Peyer's patch (tissue), 4 donors: ENCODE results near the gene AKT2. TPM values are rescaled to one million over a fixed set of nuclear protein-coding genes. Genes with fewer than 3 reads are reported as not detected.

Source experiments
- DNase-seq, 3 donors: peaks; one replicate each; pipeline ENCODE4 v3.0.0-alpha.2; 2017 to 2019
- H3K27ac ChIP-seq, 4 donors: fragments of 200-600 bp; sonication (generic); one replicate each; pipeline ENCODE4 v1.5.1; 2016 to 2019
- H3K27me3 ChIP-seq, 2 donors: fragments of 200-600 bp; sonication (generic); one replicate each; pipeline ENCODE4 v1.5.1; 2019
- H3K36me3 ChIP-seq, 3 donors: fragments of 200-600 bp; sonication (generic); one replicate each; pipeline ENCODE4 v1.5.1; 2016 to 2019
- H3K4me1 ChIP-seq, 4 donors: fragments of 200-600 bp; sonication (generic); one replicate each; pipeline ENCODE4 v1.5.1; 2016 to 2019
- H3K4me3 ChIP-seq, 4 donors: fragments of 200-600 bp; sonication (generic); 1 replicate in 3 of 4; 2 replicates in 1 of 4; pipeline ENCODE4 v1.5.1; 2016 to 2019; ENCODE audit warnings: mild to moderate bottlenecking in 1 of 4
- H3K9me3 ChIP-seq, 4 donors: fragments of 200-600 bp; sonication (generic); one replicate each; pipeline ENCODE4 v1.5.1; 2016 to 2019; ENCODE audit warnings: mild to moderate bottlenecking in 1 of 4
- POLR2A ChIP-seq, 2 donors: fragments of 450-650 bp; IDR thresholded peaks; one replicate each; pipeline ENCODE4 v1.5.1; 2017; ENCODE audit warnings: antibody characterized with exemption in 2 of 2, mild to moderate bottlenecking in 2 of 2, moderate library complexity in 2 of 2
- total RNA-seq, 4 donors: library from RNA; depleted of rRNA; stranded (reverse); fragments of >200 nt; gene quantifications; one replicate each; pipeline ENCODE4 v1.1.0, GENCODE V29; 2016
- TF ChIP-seq, protein P1 (sequence below), 6 experiments: fragments of 450-650 bp in 4 of 6; fragments of 200-600 bp in 2 of 6; sonication (generic) in 1 of 6; IDR thresholded peaks; one replicate each; pipeline ENCODE4 v1.5.1; 2017 to 2019; ENCODE audit warnings: antibody characterized with exemption in 6 of 6, mild to moderate bottlenecking in 3 of 6, moderate library complexity in 1 of 6

The AKT2 gene
- total RNA-seq, 4 donors from 2014 or later: 67.1 to 146 (median 100) TPM

DNA sequence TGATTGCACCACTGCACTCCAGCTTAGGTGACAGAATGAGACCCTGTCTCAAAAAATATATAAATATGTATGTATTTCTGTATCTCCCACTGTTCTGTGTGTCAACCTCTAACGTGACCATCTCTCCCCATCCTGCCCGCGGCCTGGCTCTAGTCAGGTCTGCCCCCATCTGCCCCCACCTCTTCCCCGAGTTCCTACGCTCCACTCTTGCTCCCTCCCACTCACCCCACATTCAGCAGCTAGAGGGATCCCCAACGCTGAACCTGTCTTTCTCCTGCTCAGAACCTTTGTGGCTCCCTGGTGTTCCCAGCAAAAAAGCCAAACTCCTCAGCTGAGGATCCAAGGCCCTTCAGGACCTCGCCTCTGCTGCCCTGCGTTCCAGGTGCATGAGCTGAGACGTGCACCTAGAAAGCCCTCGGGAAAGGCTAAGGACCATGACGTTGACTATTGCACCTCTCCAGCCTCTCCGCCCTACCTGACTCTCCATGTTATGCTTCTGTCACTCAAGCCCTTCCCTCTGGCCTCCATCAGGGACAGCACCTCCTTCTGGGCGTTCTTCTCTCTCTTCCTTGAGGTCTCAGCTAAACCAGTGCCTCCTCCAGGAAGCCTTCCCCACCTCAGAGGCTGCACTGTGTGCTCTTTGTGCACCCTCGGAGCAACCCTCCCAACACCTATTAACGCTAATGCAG, 18.1 kb downstream of the AKT2 start:
- DNase-seq: no peak
- peaks cover 0 to 4% (median 2%) of the 10 kb centered on the region in 4 donors for H3K4me1 ChIP-seq
- no peaks in the 10 kb centered on the region for H3K27me3 ChIP-seq
- no peaks in the 10 kb centered on the region for H3K9me3 ChIP-seq
- TF ChIP-seq, protein P1, sequence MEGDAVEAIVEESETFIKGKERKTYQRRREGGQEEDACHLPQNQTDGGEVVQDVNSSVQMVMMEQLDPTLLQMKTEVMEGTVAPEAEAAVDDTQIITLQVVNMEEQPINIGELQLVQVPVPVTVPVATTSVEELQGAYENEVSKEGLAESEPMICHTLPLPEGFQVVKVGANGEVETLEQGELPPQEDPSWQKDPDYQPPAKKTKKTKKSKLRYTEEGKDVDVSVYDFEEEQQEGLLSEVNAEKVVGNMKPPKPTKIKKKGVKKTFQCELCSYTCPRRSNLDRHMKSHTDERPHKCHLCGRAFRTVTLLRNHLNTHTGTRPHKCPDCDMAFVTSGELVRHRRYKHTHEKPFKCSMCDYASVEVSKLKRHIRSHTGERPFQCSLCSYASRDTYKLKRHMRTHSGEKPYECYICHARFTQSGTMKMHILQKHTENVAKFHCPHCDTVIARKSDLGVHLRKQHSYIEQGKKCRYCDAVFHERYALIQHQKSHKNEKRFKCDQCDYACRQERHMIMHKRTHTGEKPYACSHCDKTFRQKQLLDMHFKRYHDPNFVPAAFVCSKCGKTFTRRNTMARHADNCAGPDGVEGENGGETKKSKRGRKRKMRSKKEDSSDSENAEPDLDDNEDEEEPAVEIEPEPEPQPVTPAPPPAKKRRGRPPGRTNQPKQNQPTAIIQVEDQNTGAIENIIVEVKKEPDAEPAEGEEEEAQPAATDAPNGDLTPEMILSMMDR (IDR thresholded peaks at IDR 0.05): no peak
- no peak overlapping the region for H3K27ac ChIP-seq
- no peak overlapping the region for H3K4me3 ChIP-seq
- peaks cover 0 to 38% (median 0%) of the 10 kb centered on the region in 3 donors for H3K36me3 ChIP-seq

- Histone ChIP-seq H3K4me1 (peaks cover 0 to 4% (median 2%) of the 10 kb centered on the region in 4 donors), H3K9me3 (no peaks in the 10 kb centered on the region), H3K36me3 (peaks cover 0 to 38% (median 0%) of the 10 kb centered on the region in 3 donors), H3K27ac (no peak overlapping the region), H3K4me3 (no peak overlapping the region), H3K27me3 (no peaks in the 10 kb centered on the region)
- DNase-seq: no peak
- no peak for TF ChIP-seq POLR2A (IDR thresholded peaks at IDR 0.05)
- TF ChIP-seq, protein P1 (IDR thresholded peaks at IDR 0.05): no peak
Measured at GRCh38 chr19:40266119-40266518, 19.0 kb downstream of the AKT2 start.

DNA sequence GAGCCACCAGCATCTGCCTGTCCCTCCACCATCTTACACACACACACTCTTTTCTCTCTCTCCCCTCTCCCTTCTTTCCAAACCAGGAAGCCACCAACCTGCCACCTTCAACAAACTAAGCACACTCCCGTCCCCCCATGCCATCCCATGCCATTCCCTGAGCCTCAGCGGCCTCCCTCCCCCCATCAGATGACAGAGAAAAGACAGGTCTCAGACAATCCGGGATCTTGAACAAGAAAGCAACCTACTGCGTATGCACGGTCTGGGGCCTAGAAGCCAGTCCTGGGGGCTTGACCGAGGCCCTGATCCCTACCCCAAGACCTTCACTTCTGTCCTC, 19.4 kb downstream of the AKT2 start:
- no peaks in the 10 kb centered on the region for H3K27me3 ChIP-seq
- no peak for DNase-seq
- TF ChIP-seq POLR2A (IDR thresholded peaks at IDR 0.05): no peak
- TF ChIP-seq, protein P1 (IDR thresholded peaks at IDR 0.05): no peak
- peaks cover 0 to 38% (median 0%) of the 10 kb centered on the region in 3 donors for H3K36me3 ChIP-seq
- no peak overlapping the region for H3K27ac ChIP-seq
- H3K4me1 ChIP-seq: peaks cover 0 to 4% (median 2%) of the 10 kb centered on the region in 4 donors
- H3K4me3 ChIP-seq: no peak overlapping the region
- H3K9me3 ChIP-seq: no peaks in the 10 kb centered on the region

DNA sequence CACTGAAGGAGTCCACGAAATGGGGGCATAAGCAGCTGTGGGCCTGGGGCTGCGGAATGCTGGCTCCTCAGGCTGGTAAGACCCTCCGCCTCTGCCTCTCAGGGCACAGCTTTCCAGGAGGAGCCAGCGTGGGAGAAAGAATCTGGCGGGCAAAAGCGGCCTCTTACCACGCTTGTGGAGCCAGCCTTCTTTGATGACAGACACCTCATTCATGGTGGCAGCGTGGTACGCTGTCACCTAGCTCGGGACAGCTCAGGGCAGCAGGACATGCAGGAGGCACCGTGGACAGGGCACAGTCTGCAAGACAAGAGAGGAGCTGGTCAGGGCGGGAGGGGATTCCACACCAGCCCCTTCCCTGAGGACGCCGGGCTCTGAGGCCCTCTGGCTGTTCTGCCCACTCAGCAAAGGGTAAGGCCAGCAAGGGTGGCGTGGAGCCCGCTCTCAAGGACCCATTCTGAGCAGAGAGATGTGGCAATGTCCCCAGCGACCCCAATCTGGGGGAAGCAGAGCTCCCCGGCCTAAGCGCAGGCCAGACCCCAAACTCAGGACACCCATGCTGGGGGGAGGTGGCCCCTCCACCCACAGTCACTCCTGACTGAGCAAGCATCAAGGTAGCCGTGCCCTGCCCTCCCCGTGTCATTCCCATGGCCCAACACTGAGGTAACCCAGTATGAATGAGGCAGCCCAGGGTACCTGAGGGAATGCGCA, 19.9 kb downstream of the AKT2 start:
- no peak overlapping the region for H3K4me3 ChIP-seq
- H3K4me1 ChIP-seq: peaks cover 0 to 4% (median 2%) of the 10 kb centered on the region in 4 donors
- no peak for TF ChIP-seq POLR2A (IDR thresholded peaks at IDR 0.05)
- TF ChIP-seq, protein P1 (IDR thresholded peaks at IDR 0.05): no peak
- DNase-seq: no peak
- H3K36me3 ChIP-seq: peaks cover 0 to 33% (median 0%) of the 10 kb centered on the region in 3 donors
- no peaks in the 10 kb centered on the region for H3K9me3 ChIP-seq
- no peaks in the 10 kb centered on the region for H3K27me3 ChIP-seq
- H3K27ac ChIP-seq: no peak overlapping the region

- TF ChIP-seq, protein P1 (IDR thresholded peaks at IDR 0.05): no peak
- TF ChIP-seq POLR2A (IDR thresholded peaks at IDR 0.05): no peak
- Histone ChIP-seq H3K9me3 (no peaks in the 10 kb centered on the region), H3K36me3 (peaks cover 0 to 33% (median 0%) of the 10 kb centered on the region in 3 donors), H3K27ac (no peak overlapping the region), H3K27me3 (no peaks in the 10 kb centered on the region), H3K4me3 (no peak overlapping the region), H3K4me1 (peaks cover 0 to 4% (median 2%) of the 10 kb centered on the region in 4 donors)
- no peak for DNase-seq
Measured at GRCh38 chr19:40264314-40265054, 20.7 kb downstream of the AKT2 start.
